Thyroid gland (tissue), 4 donors: ENCODE measurements around the gene KRT6B. TPM values are rescaled to one million over a fixed set of nuclear protein-coding genes. Genes with fewer than 3 reads are reported as not detected.

ENCODE experiments used
- DNase-seq, 2 donors: peaks; one replicate each; pipeline ENCODE4 v3.0.0-alpha.2; 2019
- H3K27ac ChIP-seq, 3 donors: fragments of 200-600 bp; sonication (generic); 1 replicate in 2 of 3; 2 replicates in 1 of 3; pipeline ENCODE4 v1.5.1; 2016 to 2019; ENCODE audit warnings: mild to moderate bottlenecking in 1 of 3, moderate library complexity in 1 of 3
- H3K27me3 ChIP-seq: fragments of 200-600 bp; sonication (generic); one replicate; pipeline ENCODE4 v1.5.1; 2019
- H3K36me3 ChIP-seq, 2 donors: fragments of 200-600 bp; sonication (generic); one replicate each; pipeline ENCODE4 v1.5.1; 2016 to 2019
- H3K4me1 ChIP-seq, 2 donors: fragments of 200-600 bp; sonication (generic); one replicate each; pipeline ENCODE4 v1.5.1; 2017 to 2019
- H3K4me3 ChIP-seq, 3 donors: fragments of 200-600 bp; sonication (generic); replicated peaks in 1 of 3; 1 replicate in 2 of 3; 2 replicates in 1 of 3; pipeline ENCODE4 v1.5.1; 2016; ENCODE audit warnings: mild to moderate bottlenecking in 1 of 3
- H3K9me3 ChIP-seq: fragments of 200-600 bp; sonication (generic); one replicate; pipeline ENCODE4 v1.5.1; 2017
- POLR2A ChIP-seq, 2 donors: fragments of 450-650 bp; IDR thresholded peaks; one replicate each; pipeline ENCODE4 v1.6.1; 2017; ENCODE audit warnings: antibody characterized with exemption in 2 of 2, mild to moderate bottlenecking in 2 of 2, moderate library complexity in 1 of 2
- WGBS, 2 donors: methylation state at CpG; one replicate each; pipeline ENCODE4 v1.1.5; 2017; 5-methylcytosine and 5-hydroxymethylcytosine counted together
- intact Hi-C: fragments of 100-400 bp; cut with DNase I; formaldehyde crosslinking; loops from one replicate; pipeline ENCODE4 v1.15.1; 2023
- total RNA-seq, 4 donors: library from RNA; depleted of rRNA; stranded (reverse); fragments of >200 nt; gene quantifications; one replicate each; pipeline ENCODE4 v1.2.3, GENCODE V29; 2016
- TF ChIP-seq, protein P1 (sequence below), 6 experiments: fragments of 200-600 bp in 3 of 6; fragments of 450-650 bp in 3 of 6; sonication (generic) in 3 of 6; IDR thresholded peaks; one replicate each; pipeline ENCODE4 v1.5.1; 2016 to 2019; ENCODE audit warnings: antibody characterized with exemption in 6 of 6, mild to moderate bottlenecking in 2 of 6, inconsistent platforms in 1 of 6, moderate library complexity in 1 of 6

Gene KRT6B
- total RNA-seq, 4 donors from 2014 or later: not detected

DNA sequence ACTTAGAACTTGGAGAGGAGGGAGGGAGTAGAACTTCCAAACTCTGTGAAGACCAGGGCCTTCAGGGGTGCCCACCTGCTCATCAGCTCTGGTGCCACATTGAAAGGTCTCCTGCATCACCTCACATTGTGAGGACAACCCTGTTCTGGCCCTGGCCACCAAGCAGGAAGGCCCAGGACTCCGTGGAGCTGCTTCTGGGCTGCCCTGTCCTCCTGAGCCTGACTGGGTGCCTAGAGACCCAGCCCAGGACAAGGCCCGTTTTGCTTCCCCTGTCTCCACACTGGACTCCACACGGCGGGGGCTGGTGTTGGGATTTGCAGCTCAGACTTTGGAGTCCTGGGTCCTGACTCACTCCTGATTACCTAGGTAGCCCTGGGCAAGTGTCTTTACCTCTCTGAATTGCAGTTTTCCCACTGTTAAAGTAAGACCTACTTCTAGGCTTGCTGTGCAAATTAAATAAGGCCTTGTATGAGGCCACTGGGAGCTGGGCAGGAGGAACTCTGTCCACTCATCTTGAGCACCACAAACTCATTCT is 33.3 kb downstream of the KRT6B start:
- intact Hi-C loops: no loop called here
- no peaks in the 10 kb centered on the region for H3K4me1 ChIP-seq
- DNase-seq: no peak
- no peaks in the 10 kb centered on the region for H3K9me3 ChIP-seq
- no peaks in the 10 kb centered on the region for H3K27me3 ChIP-seq
- TF ChIP-seq, protein P1, sequence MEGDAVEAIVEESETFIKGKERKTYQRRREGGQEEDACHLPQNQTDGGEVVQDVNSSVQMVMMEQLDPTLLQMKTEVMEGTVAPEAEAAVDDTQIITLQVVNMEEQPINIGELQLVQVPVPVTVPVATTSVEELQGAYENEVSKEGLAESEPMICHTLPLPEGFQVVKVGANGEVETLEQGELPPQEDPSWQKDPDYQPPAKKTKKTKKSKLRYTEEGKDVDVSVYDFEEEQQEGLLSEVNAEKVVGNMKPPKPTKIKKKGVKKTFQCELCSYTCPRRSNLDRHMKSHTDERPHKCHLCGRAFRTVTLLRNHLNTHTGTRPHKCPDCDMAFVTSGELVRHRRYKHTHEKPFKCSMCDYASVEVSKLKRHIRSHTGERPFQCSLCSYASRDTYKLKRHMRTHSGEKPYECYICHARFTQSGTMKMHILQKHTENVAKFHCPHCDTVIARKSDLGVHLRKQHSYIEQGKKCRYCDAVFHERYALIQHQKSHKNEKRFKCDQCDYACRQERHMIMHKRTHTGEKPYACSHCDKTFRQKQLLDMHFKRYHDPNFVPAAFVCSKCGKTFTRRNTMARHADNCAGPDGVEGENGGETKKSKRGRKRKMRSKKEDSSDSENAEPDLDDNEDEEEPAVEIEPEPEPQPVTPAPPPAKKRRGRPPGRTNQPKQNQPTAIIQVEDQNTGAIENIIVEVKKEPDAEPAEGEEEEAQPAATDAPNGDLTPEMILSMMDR (IDR thresholded peaks at IDR 0.05): no peak
- TF ChIP-seq POLR2A (IDR thresholded peaks at IDR 0.05): no peak
- no peak overlapping the region for H3K4me3 ChIP-seq
- 95 to 96% methylated on average over 3 to 4 of the region's 4 CpGs for WGBS, 2 donors
- no peaks in the 10 kb centered on the region for H3K36me3 ChIP-seq
- no peak overlapping the region for H3K27ac ChIP-seq

DNA sequence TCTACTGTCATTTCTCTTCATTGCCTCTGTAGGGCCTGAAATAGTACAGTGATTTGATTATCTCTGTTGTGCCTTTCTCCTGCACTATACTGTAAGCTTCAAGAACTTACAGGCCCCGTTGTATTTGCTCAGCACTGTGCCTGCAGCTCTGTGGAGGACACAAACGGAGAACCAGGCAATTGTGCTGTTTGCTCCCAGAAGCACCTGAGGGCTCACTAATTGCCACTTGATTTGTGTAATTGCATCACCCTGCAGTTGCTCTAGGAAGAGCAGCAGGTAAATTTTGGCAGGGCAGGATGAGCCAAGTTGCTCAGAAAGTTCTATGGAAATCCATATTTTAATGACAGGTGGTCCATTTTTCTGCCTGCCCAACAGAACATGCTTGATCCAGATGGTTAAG is 34.2 kb downstream of the KRT6B start:
- intact Hi-C loops: no loop called here
- WGBS, 2 donors: 73 to 79% methylated on average over 2 of the region's 2 CpGs
- H3K4me1 ChIP-seq: no peaks in the 10 kb centered on the region
- H3K36me3 ChIP-seq: no peaks in the 10 kb centered on the region
- H3K4me3 ChIP-seq: no peak overlapping the region
- no peaks in the 10 kb centered on the region for H3K27me3 ChIP-seq
- TF ChIP-seq, protein P1 (IDR thresholded peaks at IDR 0.05): no peak
- TF ChIP-seq POLR2A (IDR thresholded peaks at IDR 0.05): no peak
- H3K27ac ChIP-seq: no peak overlapping the region
- no peaks in the 10 kb centered on the region for H3K9me3 ChIP-seq
- DNase-seq: no peak

DNA sequence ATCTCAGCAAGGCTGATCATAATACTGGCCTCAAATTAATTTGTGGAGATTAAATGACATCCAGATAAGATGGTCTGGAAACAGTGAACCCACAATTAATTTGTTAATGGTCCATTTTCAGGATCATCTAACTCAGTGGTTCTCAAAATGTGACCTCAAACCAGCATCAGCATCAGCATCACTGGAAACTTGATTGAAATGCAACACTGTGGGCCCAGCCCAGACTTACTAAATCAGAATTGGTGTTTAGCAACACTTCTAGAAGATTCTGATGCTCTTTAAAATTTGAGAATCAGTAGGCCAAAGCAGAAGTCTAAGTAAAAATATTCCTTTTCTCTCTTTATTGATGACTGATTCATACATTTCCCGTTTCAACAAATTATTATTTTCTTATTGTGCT is 35.2 kb downstream of the KRT6B start:
- 67 to 81% methylated on average over 1 of the region's 1 CpG for WGBS, 2 donors

DNA sequence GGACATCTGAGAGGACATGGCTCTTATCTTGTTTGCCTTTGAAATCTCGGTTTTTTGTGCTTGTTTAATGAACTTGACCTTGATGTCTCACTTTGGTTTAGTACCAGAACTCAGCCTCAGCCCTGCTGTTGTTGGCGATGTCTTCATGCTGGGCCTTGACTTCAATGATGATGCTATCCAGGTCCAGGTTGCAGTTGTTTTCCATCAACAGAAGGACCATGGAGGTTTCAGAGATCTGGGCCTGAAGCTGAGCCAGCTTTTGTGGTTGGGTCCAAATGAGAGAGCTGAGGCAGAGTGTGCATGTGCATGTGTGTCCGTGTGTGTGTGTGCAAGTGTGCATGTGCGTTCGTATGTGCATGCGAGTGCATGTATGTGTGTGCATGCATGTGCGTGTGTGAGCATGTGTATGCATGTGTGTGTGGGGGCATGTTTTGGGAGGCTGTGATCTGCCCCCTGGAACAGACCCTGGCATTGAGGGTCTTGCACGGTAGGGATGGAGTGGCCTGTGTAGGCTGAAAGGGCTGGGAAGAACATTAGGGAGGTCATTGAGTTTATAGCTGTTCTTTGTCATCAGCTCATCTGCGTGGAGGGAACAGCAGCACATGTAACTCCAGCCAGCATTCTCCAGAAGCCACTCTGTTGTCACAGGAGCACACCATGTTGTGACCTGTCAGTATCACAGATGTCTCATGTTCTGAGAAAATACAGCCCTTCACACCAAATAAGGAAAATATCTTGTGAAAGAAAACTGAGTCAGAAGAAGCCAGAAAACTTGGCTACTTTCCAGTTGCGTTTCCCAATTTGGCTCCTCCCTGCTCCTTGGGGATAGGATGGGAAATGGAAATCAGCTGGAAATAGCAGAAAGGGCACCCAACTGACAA is 35.8 kb downstream of the KRT6B start:
- WGBS, 2 donors: 74 to 78% methylated on average over 10 of the region's 10 CpGs
- Histone ChIP-seq H3K9me3 (no peaks in the 10 kb centered on the region), H3K4me3 (no peak overlapping the region), H3K27me3 (no peaks in the 10 kb centered on the region), H3K27ac (no peak overlapping the region), H3K36me3 (no peaks in the 10 kb centered on the region), H3K4me1 (no peaks in the 10 kb centered on the region)
- intact Hi-C loops: no loop called here
- TF ChIP-seq, protein P1 (IDR thresholded peaks at IDR 0.05): no peak
- TF ChIP-seq POLR2A (IDR thresholded peaks at IDR 0.05): no peak
- no peak for DNase-seq

More for the DNA sequence above, 35.2 kb downstream of the KRT6B start:
- no peaks in the 10 kb centered on the region for H3K36me3 ChIP-seq
- H3K27ac ChIP-seq: peak overlapping the region in 1 of 3 donors; percentile 2
- no peaks in the 10 kb centered on the region for H3K4me1 ChIP-seq
- H3K9me3 ChIP-seq: no peaks in the 10 kb centered on the region
- no peak overlapping the region for H3K4me3 ChIP-seq
- intact Hi-C loops: no loop called here
- H3K27me3 ChIP-seq: no peaks in the 10 kb centered on the region
- TF ChIP-seq POLR2A (IDR thresholded peaks at IDR 0.05): no peak
- TF ChIP-seq, protein P1 (IDR thresholded peaks at IDR 0.05): no peak
- DNase-seq: no peak

DNA sequence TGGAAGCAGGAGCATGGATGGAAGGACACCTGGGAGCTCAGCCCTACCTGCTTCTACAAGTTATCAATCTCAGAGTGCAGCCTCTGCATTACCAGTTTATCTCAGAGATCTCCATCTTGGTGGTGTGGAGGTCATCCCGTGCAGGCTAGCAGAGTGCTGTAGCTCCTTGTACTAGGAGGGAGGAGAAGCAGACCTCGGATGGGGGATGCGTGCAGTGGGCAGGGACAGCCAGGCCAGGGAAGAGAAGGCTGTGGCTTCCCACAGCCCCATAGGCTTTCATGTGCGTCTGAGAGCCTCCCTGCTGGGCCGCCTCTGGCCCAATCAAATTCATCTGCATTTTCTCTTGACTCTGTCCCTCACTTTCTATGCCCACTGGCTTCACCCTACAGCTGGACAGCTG is 37.0 kb downstream of the KRT6B start:
- Histone ChIP-seq H3K36me3 (no peaks in the 10 kb centered on the region), H3K27me3 (no peaks in the 10 kb centered on the region), H3K27ac (no peak overlapping the region), H3K4me1 (no peaks in the 10 kb centered on the region), H3K9me3 (no peaks in the 10 kb centered on the region), H3K4me3 (no peak overlapping the region)
- no peak for TF ChIP-seq POLR2A (IDR thresholded peaks at IDR 0.05)
- TF ChIP-seq, protein P1 (IDR thresholded peaks at IDR 0.05): no peak
- 73% methylated on average over 3 to 5 of the region's 5 CpGs for WGBS, 2 donors
- intact Hi-C loops: no loop called here
- DNase-seq: no peak
